Hepatic stellate cell (primary cell): Measurements from ENCODE around the gene MPEG1.

Experiments
- DNase-seq: peaks from one replicate; pipeline ENCODE4 v3.0.0; 2011; ENCODE audit warnings: low spot score

The MPEG1 gene

GRCh38 chr11:59188954-59189353, 23.8 kb downstream of the MPEG1 start:
- DNase-seq: no peak

GRCh38 chr11:59187587-59187986, 25.1 kb downstream of the MPEG1 start:
- peak; percentile 54 for DNase-seq

GRCh38 chr11:59187035-59187434, 25.7 kb downstream of the MPEG1 start:
- no peak for DNase-seq

- DNase-seq: no peak
These were observed 26.6 kb downstream of the MPEG1 start for GRCh38 chr11:59186130-59186594.

GRCh38 chr11:59185386-59185945, 27.3 kb downstream of the MPEG1 start:
- no peak for DNase-seq

GRCh38 chr11:59184691-59185339, 27.9 kb downstream of the MPEG1 start:
- DNase-seq: no peak

- DNase-seq: no peak
These were observed 29.0 kb downstream of the MPEG1 start for GRCh38 chr11:59183771-59184170.

- DNase-seq: no peak
These were observed 30.1 kb downstream of the MPEG1 start for GRCh38 chr11:59182457-59183151.

GRCh38 chr11:59181746-59182456, 30.8 kb downstream of the MPEG1 start:
- DNase-seq: no peak

- DNase-seq: no peak
These were observed 31.8 kb downstream of the MPEG1 start for GRCh38 chr11:59180907-59181306.

- DNase-seq: no peak
These were observed 32.5 kb downstream of the MPEG1 start for GRCh38 chr11:59180168-59180776.

GRCh38 chr11:59179121-59179520, 33.6 kb downstream of the MPEG1 start:
- no peak for DNase-seq

- no peak for DNase-seq
These were observed 34.3 kb downstream of the MPEG1 start for GRCh38 chr11:59178402-59178801.

- DNase-seq: no peak
These were observed 36.4 kb downstream of the MPEG1 start for GRCh38 chr11:59176330-59176729.

GRCh38 chr11:59175091-59175501, 37.6 kb downstream of the MPEG1 start:
- no peak for DNase-seq

GRCh38 chr11:59174664-59175033, 38.1 kb downstream of the MPEG1 start:
- no peak for DNase-seq

- no peak for DNase-seq
These were observed 38.6 kb downstream of the MPEG1 start for GRCh38 chr11:59173964-59174663.

- DNase-seq: peak; percentile 40
These were observed 39.4 kb downstream of the MPEG1 start for GRCh38 chr11:59173080-59173963.

GRCh38 chr11:59172345-59173079, 40.2 kb downstream of the MPEG1 start:
- no peak for DNase-seq
